Eye (tissue), 1 donor: ENCODE data around the gene SRPX2.

Experiments
- DNase-seq: peaks from one replicate; pipeline ENCODE4 v3.0.0-alpha.2; 2015

Gene SRPX2

GRCh38 chrX:100650841-100651240 lies 6.8 kb downstream of the SRPX2 start:
- DNase-seq, result no peak

- no peak for DNase-seq
Measured at GRCh38 chrX:100652266-100652665, 8.3 kb downstream of the SRPX2 start.

GRCh38 chrX:100654261-100654660 lies 10.3 kb downstream of the SRPX2 start:
- peak; percentile 26 for DNase-seq

- no peak for DNase-seq
Measured at GRCh38 chrX:100658941-100659381, 15.0 kb downstream of the SRPX2 start.

GRCh38 chrX:100659431-100660137 lies 15.6 kb downstream of the SRPX2 start:
- no peak for DNase-seq

GRCh38 chrX:100662170-100662569 lies 18.2 kb downstream of the SRPX2 start:
- no peak for DNase-seq

GRCh38 chrX:100662796-100663195 lies 18.8 kb downstream of the SRPX2 start:
- no peak for DNase-seq

GRCh38 chrX:100663642-100664041 lies 19.6 kb downstream of the SRPX2 start:
- no peak for DNase-seq

- no peak for DNase-seq
Measured at GRCh38 chrX:100672966-100673365, 29.0 kb downstream of the SRPX2 start.

GRCh38 chrX:100673397-100673953 lies 29.5 kb downstream of the SRPX2 start:
- no peak for DNase-seq

- DNase-seq, result no peak
Measured at GRCh38 chrX:100674705-100675104, 30.7 kb downstream of the SRPX2 start.

GRCh38 chrX:100677611-100678181 lies 33.7 kb downstream of the SRPX2 start:
- no peak for DNase-seq

GRCh38 chrX:100680756-100681155 lies 36.8 kb downstream of the SRPX2 start:
- no peak for DNase-seq

- DNase-seq, result no peak
Measured at GRCh38 chrX:100681599-100681998, 37.6 kb downstream of the SRPX2 start.

GRCh38 chrX:100682939-100683338 lies 38.9 kb downstream of the SRPX2 start:
- no peak for DNase-seq

- peak; percentile 88 for DNase-seq
Measured at GRCh38 chrX:100685284-100685996, 41.4 kb downstream of the SRPX2 start.

- no peak for DNase-seq
Measured at GRCh38 chrX:100685997-100686305, 42.0 kb downstream of the SRPX2 start.

- DNase-seq, result no peak
Measured at GRCh38 chrX:100687128-100687527, 43.1 kb downstream of the SRPX2 start.

GRCh38 chrX:100687546-100687945 lies 43.5 kb downstream of the SRPX2 start:
- no peak for DNase-seq

GRCh38 chrX:100695302-100695701 lies 51.3 kb downstream of the SRPX2 start:
- no peak for DNase-seq

- DNase-seq, result no peak
Measured at GRCh38 chrX:100695991-100696390, 52.0 kb downstream of the SRPX2 start.

GRCh38 chrX:100696699-100697351 lies 52.8 kb downstream of the SRPX2 start:
- no peak for DNase-seq

- DNase-seq, result no peak
Measured at GRCh38 chrX:100698551-100698950, 54.6 kb downstream of the SRPX2 start.
